SU-DHL-6 (cell line): ENCODE results near the gene PRSS48.

Source experiments
- CTCF ChIP-seq: fragments of 200-600 bp; sonication (generic); IDR thresholded peaks from one replicate; pipeline ENCODE4 v1.5.1; 2017; ENCODE audit warnings: antibody characterized with exemption, mild to moderate bottlenecking, low read length, moderate library complexity; ENCODE audit not compliant: insufficient read depth, poor library complexity, severe bottlenecking
- EZH2phosphoT487 ChIP-seq: fragments of 200-600 bp; sonication (generic), shearing (Covaris generic); conservative IDR thresholded peaks from 2 replicates; pipeline ENCODE4 v1.6.1; 2018; ENCODE audit warnings: mild to moderate bottlenecking, antibody characterized with exemption, low read length, moderate library complexity, mixed read lengths

DNA sequence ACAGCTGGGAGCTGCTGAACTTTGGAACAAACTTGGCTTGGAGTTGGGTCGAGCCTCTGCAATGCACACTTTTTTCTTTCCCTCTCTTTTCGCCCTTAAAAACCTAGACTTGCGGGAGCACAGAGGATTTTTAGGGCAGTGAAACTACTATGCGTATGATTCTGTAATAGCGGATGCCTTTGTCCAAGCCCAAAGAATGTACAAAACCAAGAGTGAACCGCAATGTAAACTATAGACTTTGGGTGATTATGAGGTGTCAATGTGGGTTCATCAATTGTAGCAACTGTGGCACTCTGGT is 48.9 kb downstream of the PRSS48 start:
- TF ChIP-seq CTCF: no peak
- no peak for TF ChIP-seq EZH2phosphoT487
